CD4-positive, alpha-beta T cell treated with Interleukin-21 for 1 hour (primary cell): Measurements from ENCODE around the gene FLNC.
A peak's percentile ranks its signal among the peaks of the same experiment; 100 is the strongest.

Source experiments
- DNase-seq: peaks from one replicate; pipeline ENCODE4 v3.0.0-alpha.2; 2020

The FLNC gene

DNA sequence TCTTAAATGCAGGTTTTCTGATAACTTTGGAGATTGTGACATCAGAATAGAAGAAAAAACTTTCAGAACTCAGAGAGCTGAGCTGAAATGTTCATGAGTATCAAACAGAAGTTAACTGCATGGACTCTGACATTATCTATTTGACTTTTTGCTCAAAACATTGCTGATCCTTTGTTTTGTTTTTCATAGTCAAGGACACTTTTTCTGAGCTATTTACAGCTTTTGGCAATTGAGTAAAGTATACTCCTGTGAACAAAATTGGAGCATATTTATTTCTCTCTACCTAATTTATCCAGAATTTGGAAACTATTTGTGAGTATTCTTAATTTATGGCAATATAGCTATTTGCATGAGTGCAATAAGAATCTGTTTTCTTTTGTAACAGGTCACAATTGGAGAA is 69.2 kb downstream of the FLNC start:
- no peak for DNase-seq

DNA sequence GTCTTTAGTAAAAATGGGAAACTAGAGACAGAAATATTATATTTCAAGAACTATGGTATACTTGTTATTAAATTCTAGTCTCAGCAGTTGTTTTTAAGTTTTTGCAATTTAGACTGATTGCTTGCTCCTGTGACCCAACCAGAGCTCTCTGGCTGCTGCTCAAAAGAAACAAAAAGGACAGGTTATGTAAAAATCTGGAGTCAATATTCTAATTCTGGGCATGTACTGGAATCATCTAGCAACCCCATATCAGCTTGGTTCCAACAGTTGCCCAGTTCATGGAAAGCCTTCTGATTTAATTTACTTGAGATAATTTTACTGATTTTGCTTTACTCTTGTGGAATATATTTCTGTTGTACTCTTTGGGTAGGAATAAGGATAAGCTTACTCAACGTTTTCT is 70.0 kb downstream of the FLNC start:
- no peak for DNase-seq

DNA sequence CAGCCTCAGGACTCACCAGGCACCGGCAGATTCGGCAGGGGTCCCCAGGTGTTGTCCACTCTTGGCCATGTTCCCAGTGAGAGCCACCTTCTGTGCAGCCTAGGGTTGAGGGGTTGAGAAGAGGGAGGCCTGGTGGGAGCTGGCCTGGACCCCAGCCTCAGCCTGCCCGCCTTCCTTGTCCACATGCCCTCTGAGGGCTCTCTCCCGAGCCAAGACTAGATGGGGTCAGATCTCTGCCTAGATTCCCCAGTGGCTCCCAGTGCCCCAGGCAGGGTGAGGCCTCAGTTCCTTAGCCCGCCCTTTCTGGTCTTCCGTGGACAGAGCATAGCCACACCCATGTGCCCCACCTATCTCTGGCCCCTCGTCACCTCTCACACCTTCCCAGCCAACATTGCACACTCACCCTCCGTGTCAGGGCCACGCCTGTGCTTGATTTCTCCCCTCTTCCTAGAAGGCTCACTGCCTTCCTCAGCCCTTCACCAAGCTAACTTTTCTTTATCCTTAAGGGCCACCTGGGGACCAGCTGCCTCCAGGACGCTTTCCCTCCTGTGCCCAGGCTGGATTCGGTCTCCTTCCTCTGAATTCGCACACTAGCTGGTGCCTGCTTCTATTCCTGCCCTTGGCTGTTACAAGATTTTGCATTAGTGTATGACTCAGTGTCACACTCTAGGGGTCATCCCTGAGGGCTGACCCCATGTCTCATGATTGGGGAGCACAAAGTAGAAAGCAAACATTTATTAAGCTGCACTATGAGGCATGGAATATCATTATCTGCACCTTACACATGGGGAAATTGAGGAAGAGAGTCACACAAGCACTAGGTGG is 72.8 kb downstream of the FLNC start:
- no peak for DNase-seq

DNA sequence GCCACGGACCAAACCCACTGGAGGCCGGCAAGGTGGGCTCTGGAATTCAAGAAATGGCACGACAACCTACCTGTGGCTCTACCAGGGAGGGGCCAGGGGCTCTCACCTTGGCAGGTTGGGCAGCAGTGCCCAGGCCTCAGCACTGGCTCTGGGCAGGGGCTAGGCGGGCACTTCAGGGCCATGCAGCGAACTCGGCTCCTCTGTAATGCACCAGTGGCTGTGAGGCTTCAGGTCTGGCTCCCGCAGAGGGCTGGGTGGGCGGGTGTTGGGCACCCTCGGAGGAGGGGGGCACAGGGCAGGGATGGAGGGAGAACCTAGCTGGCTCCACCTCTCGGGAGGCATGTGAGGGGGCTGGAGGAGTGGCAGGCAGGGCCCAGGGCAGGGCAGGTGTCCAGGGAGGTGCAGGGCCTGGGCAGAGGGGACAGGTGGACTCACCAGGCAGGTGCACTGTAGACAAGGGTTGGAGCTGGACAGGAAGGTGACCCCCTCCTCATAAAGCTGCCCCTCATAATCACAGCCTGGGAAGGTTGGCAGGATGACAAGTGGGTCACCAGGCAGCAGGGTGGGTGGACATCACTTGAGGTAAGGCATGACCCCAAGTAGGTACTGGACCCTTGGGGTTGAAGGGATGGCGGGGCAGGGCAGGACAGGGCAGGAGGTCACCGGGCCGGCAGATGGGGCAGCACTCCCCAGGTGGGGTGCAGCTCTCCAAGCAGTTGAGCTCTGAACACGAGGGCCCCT is 73.6 kb downstream of the FLNC start:
- no peak for DNase-seq

DNA sequence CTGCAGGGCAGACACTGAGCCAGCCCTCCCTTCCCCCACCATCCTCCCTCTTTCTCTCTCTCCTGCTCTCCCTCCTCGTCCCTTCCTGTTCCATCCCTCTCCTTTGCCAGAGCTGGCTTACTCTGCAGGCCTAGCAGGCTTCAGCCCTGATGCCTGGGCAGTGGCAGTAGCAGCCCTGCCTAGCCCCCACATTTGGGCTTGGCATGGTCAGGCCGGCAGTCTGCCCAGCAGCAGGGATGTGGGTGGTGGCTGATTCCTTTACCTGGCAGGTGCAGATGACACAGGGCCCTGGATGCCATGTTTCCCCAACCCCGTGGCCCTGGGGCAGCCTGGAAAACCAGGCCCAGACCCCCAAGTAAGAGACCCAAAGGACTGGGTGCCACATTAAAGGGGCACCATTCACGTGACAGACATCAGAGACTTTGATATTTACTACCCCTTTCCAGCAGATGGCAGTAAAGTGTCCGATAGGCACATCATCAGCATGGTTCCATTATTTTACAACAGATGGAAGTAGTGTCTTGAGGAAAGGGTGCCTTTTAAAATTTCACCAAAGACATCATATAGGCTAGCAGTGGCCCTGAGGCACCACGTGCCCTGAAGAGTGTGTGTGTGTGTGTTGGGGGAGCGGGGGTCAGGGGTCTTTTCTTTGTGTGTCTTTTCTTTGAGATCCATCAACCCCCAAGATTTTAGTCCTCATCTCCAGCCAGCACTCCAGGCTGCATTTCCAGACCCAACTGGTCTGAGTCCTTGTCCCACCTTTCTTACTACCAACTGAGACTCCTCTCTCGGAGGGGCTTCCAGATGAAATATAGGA is 74.4 kb downstream of the FLNC start:
- DNase-seq: peak; percentile 72

DNA sequence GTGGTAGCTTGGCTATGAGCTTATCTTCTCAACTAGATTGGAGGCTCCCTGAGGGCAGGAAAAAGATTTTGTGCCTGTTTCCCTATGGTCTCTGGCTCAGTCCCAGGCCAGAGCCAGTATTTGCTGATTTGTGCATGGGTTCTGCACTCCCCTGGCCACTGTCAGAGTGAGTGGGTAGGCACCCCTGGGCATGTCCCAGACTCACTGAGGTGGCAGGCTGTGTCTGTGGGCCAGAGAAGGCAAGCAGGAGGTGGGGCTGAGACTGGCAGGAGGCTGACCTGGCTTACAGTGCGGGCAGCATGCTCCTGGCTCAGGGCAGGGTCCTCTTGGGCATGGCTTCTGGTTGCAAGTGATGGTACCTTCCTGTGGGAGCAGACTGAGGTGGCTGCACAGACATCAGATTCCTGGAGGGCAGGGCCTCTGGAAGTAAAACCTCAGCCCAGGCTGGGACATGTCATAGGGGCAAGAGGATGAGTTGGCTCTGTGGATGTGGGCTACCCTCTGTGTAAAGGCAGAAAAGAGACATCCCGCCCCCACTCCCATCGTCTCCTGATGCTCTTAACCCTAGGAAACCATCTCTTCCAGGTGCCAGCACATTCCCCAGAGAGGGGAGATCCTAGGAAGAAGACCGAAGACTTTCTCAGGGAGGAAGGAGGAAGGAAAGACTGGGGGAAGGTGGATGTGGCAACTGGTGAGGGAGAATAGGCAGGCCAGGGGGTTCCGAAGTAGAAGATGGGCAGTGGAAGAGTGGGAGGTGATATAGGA is 76.0 kb downstream of the FLNC start:
- DNase-seq: no peak

DNA sequence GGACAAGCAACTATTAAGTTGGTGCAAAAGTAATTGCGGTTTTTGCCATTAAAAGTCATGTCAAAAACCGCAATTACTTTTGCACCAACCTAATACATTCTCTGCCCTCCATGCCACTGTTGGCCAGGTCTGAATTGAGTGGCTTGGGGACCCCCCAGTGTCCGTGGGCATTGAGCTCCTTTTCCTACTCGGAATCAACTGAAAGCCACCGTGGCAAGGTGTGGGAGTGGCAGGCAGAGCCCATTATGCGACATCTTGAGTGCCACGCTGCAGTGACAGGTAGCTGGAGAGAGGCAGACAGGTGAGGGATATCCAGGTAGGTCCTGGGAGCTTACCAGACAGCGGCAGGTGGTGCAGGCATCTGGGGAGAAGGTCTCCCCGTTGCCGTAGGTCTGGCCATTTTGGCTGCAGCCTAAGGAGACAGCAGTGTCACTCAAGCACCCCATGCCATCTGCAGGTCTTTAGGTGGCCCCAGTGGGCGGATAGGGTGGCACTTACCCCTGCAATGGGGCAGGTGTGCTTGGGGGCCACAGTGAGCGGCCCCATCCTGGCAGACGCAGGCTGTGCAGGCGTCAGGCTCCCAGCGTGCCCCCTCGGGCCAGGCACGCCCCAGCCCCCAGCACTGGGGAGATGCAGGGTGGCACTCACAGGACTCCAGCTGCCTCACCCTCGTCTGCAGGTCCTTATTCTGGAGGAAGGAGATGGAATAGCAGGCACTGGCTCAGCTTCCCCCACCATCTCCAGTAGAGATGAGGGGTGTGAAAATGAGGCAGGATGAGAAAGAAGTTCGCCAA is 76.8 kb downstream of the FLNC start:
- no peak for DNase-seq
